PC-9 (cell line): ENCODE data around the gene FNDC10.

Experiments used
- CTCF ChIP-seq: fragments of 200-600 bp; sonication (generic); conservative IDR thresholded peaks from 2 replicates; pipeline ENCODE4 v1.6.1; 2017; ENCODE audit warnings: mixed run types, antibody characterized with exemption, mild to moderate bottlenecking, moderate library complexity
- EZH2 ChIP-seq: fragments of 200-600 bp; sonication (generic); IDR thresholded peaks from 2 replicates; pipeline ENCODE4 v1.8.0; 2017; ENCODE audit warnings: antibody characterized with exemption, low read depth

- TF ChIP-seq CTCF: no peak
- no peak for TF ChIP-seq EZH2
These were observed 37.3 kb downstream of the FNDC10 start for GRCh38 chr1:1562556-1563195.
